A172 (cell line): ENCODE data around the gene CLDN14. TPM values are rescaled to one million over a fixed set of nuclear protein-coding genes. Genes with fewer than 3 reads are reported as not detected.

Source experiments
- DNase-seq: peaks from one replicate; pipeline ENCODE4 v3.0.0-alpha.2; 2015; ENCODE audit warnings: low spot score
- total RNA-seq: library from RNA; depleted of rRNA; stranded (reverse); fragments of >200 nt; shearing (Covaris generic); gene quantifications from 2 replicates; pipeline ENCODE4 v1.2.3, GENCODE V29; 2014; rRNA removed

CLDN14 gene, protein sequence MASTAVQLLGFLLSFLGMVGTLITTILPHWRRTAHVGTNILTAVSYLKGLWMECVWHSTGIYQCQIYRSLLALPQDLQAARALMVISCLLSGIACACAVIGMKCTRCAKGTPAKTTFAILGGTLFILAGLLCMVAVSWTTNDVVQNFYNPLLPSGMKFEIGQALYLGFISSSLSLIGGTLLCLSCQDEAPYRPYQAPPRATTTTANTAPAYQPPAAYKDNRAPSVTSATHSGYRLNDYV
- not detected in 2 replicates for total RNA-seq

GRCh38 chr21:36479415-36480402 is at the start of gene CLDN14:
Gene CLDN14 (minus strand): TSS chr21:36480122. CDS start chr21:36461695, 18,427 bp downstream.
- no peak for DNase-seq

DNA sequence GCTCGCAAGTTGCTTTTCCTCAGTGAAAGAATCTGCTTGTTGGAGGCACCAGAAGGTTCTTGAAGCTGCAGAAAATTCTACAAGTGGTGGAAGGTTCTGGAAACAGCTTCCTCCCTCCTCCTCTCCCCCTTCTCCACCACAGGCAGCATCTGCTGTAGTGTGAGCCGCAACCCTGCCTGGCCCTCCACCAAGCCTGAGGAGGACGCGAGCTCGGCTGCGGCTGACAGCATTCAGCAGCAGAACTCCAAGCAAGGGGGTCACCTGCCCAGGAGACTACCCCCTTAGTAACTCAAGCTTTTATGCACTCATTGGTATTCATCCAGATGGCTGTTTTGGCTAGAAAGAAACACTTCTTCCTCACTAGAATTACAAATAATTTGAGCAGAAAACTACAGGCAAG is 48.8 kb upstream of the CLDN14 start:
- no peak for DNase-seq

- DNase-seq = no peak
These were observed 47.4 kb upstream of the CLDN14 start for GRCh38 chr21:36527317-36527716.

- DNase-seq = no peak
These were observed 46.2 kb upstream of the CLDN14 start for GRCh38 chr21:36526104-36526503.

DNA sequence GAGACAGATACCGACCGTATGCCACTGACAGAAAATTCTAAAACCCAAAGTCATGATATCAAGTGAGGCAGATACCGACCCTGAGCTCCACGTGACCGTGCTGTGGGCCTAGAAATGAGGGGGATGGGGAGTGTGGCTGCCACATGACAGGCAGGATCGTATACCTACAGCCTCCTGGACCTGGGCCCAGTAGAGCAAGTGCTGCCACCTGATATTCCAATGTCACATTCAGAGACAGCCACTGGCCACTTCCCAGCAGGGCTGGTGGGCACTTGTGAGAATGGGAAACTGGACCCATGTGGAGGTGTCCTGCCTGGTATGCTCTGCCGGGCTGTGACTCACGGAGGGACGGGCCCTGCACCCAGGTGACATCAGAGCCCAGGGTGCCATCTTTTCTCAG is 44.6 kb upstream of the CLDN14 start:
- DNase-seq = no peak

- DNase-seq = no peak
These were observed 42.4 kb upstream of the CLDN14 start for GRCh38 chr21:36522219-36522808.

GRCh38 chr21:36518883-36519492 is 39.1 kb upstream of the CLDN14 start:
- DNase-seq = no peak

GRCh38 chr21:36517366-36518075 is 37.6 kb upstream of the CLDN14 start:
- no peak for DNase-seq

- no peak for DNase-seq
These were observed 36.4 kb upstream of the CLDN14 start for GRCh38 chr21:36516281-36516680.

GRCh38 chr21:36513430-36513829 is 33.5 kb upstream of the CLDN14 start:
- DNase-seq = no peak

DNA sequence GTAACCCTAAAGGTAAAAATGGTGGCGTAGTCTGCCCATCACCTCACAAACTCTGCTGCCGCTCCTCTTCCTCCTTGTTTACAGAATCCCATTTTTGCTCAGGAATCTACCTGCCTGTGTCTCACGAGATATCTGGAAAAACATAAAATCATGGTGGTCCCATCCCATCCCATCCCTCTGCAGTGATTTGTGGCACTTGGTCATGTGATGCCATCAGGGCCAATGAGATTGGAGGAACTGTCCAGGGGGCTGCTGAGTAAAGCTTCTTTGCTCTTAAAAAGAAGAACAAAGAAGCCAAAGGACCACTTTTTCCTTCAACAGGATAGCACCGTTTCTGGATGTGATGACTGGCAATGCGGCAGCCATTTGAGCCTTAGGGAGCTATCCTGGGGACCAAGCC is 33.0 kb upstream of the CLDN14 start:
- no peak for DNase-seq

DNA sequence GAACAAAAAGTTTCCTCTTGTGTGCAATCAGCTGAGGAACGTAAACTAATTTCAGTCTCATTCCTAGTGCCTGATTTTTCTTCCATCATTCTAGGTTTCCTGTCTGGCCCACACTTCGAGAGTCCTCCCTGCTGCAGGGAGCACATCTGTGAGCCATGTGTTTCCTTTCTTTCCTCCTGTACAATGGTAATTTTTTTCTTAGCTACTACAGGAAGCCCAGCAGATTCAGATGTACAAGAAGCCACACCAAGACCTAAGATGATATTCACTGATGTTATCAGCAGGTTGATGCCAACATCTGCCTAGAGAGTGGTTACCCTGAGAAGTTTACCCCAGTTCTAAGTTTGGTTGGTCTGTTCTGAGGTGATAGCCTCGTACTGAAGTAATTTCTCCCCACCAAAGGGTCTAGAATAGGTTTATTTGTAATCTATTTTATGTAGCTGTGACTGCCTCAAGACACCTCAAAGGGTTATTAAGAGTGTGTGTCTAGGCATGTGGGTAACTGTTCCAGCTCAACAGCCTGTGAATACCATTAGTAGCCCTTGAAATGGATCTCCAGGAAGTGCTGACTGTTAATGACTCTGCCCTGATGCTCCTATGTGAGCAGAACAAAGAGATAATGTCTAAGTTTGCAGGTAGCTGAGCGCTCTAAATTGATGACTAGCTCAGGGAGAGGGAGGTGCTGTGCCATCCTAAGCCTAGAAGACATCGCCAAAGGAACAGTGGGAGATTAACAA is 31.7 kb upstream of the CLDN14 start:
- no peak for DNase-seq

GRCh38 chr21:36510911-36511310 is 31.0 kb upstream of the CLDN14 start:
- DNase-seq = no peak

GRCh38 chr21:36509973-36510664 is 30.2 kb upstream of the CLDN14 start:
- no peak for DNase-seq

DNA sequence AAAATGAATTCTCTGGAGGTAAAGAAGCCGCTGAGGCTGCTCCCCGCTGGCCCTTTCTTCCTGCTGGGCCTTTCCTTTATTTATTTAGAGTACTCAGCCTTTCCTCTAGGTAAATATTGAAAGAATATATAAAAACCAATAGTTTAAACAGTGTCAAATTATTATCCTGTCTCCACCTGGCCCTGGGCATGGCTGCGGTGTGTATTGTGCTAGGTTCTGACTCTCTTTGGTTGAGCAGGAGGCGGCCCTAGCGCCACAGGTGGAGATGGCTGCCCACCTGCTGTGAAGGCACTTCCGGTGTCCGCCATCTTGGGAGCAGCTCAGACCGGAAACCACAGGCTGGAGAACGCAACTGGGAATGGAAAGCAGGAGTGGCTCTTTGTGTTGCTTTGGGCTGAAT is 29.0 kb upstream of the CLDN14 start:
- no peak for DNase-seq

DNA sequence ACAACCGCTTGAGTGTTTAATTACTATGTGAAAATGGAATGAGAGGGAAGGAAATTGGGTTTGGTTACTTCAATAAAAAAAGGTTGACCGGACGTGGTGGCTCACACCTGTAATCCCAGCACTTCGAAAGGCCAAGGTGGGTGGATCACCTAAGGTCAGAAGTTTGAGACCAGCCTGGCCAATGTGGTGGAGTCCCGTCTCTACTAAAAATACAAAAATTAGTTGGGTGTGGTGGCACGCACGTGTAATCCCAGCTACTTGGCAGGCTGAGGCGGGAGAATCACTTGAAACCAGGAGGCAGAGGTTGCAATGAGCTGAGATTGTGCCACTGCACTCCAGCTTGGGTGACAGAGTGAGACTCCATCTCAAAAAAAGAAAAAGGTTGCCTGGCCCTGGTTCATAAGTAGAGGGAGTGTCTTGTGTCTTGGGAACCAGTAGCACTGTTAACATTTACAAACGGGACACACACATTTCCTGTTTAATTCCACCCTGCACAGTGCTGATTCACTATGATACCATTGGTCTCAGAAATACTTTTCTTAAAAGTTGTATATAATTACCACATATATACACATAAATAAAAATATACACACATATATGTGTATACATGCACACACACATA is 27.6 kb upstream of the CLDN14 start:
- DNase-seq = no peak

DNA sequence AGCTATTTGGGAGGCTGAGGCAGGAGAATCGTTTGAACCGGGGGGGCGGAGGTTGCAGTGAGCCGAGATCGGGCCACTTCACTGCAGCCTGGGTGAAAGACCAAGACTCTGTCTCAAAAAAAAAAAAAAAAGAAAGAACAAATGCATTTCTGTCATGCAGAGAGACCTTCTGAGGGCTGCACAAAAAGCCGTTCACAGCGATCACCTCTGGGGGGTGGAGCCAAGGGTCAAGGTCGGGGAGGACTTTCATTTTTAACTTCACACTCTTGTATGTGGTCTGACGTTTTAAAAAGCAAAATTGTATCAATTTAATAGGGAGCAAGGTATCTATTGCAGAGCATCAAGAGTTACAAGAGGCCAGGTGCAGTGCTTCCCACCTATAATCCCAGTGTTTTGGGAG is 26.6 kb upstream of the CLDN14 start:
- DNase-seq = no peak

DNA sequence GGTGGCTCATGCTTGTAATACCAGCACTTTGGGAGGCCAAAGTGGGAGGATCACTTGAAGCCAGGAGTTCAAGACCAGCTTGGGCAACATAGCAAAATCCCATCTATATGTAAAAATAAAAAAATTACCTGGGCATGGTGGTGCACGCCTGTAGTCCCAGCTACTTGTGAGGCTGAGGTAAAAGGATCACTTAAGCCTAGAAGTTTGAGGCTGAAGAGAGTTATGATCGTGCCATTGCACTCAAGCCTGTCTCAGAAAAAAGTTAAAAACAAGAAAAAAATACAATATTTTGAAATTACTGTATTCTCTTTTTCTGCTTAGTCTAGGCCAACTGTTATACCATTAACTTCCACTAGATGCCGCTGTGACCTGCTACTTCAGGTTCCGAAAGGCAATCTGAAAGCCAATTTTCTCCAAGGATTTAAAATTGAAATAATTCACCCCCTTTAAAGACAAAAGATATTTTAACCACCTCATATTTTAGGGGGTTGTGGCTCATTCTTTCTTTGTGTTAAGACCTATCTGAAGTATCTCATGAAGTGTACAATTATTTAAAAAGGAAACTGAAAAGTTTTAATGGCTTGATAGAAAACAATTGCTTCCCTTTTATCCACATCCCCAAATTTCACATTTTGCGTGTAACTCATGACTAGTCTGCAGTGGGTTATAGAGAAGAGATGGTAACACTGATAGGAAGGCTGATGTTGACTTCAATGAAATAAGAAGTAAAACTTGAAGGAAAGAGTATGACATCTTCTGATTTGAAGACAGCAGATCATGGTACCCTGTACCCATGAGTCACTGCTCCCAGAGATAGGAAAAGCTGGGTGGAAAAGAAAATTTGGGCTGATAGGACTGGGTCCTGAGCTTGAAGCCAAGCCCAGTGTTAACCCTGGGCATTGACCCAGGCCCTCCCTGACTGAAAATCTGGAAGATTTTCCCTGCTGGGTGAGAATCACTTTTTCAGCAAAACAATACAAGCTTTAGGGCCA is 24.4 kb upstream of the CLDN14 start:
- peak; percentile 45 for DNase-seq
